Ascending aorta (tissue), 2 donors: ENCODE results near the gene SGPL1. TPM values are rescaled to one million over a fixed set of nuclear protein-coding genes. Genes with fewer than 3 reads are reported as not detected.

Experiments
- DNase-seq, 2 donors: peaks; one replicate each; pipeline ENCODE4 v3.0.0-alpha.2; 2019; ENCODE audit warnings: low spot score in 2 of 2
- H3K27ac ChIP-seq, 2 donors: fragments of 200-600 bp; sonication (generic); one replicate each; pipeline ENCODE4 v1.5.1; 2016 to 2017; ENCODE audit warnings: mild to moderate bottlenecking in 1 of 2
- H3K27me3 ChIP-seq: fragments of 200-600 bp; sonication (generic); one replicate; pipeline ENCODE4 v1.5.1; 2017
- H3K36me3 ChIP-seq, 2 donors: fragments of 200-600 bp; sonication (generic); one replicate each; pipeline ENCODE4 v1.5.1; 2016
- H3K4me1 ChIP-seq, 2 donors: fragments of 200-600 bp; sonication (generic); one replicate each; pipeline ENCODE4 v1.5.1; 2016 to 2017; ENCODE audit warnings: mild to moderate bottlenecking in 1 of 2
- H3K4me3 ChIP-seq, 2 donors: fragments of 200-600 bp; sonication (generic); one replicate each; pipeline ENCODE4 v1.5.1; 2016 to 2017; ENCODE audit warnings: mild to moderate bottlenecking in 1 of 2
- H3K9me3 ChIP-seq, 2 donors: fragments of 200-600 bp; sonication (generic); one replicate each; pipeline ENCODE4 v1.5.1; 2016
- CTCF ChIP-seq, 3 experiments: fragments of 200-600 bp in 2 of 3; fragments of 450-650 bp in 1 of 3; sonication (generic) in 2 of 3; IDR thresholded peaks; one replicate each; pipeline ENCODE4 v1.5.1; 2016 to 2019; ENCODE audit warnings: antibody characterized with exemption in 3 of 3, mild to moderate bottlenecking in 1 of 3, moderate library complexity in 1 of 3
- intact Hi-C: fragments of 100-400 bp; cut with DNase I; formaldehyde crosslinking; loops from one replicate; pipeline ENCODE4 v1.15.1; 2023
- total RNA-seq: library from RNA; depleted of rRNA; stranded (reverse); fragments of >200 nt; gene quantifications from one replicate; pipeline ENCODE4 v1.1.0, GENCODE V29; 2016

The SGPL1 gene
- total RNA-seq, 1 donor from 2014 or later = 6.2 TPM

- H3K36me3 ChIP-seq = no peaks in the 10 kb centered on the region
- peak in 1 of 2 donors; percentile 56 for DNase-seq
- no peak overlapping the region for H3K4me3 ChIP-seq
- H3K4me1 ChIP-seq = no peaks in the 10 kb centered on the region
- no peaks in the 10 kb centered on the region for H3K9me3 ChIP-seq
- no peak overlapping the region for H3K27ac ChIP-seq
- no peaks in the 10 kb centered on the region for H3K27me3 ChIP-seq
- TF ChIP-seq CTCF (IDR thresholded peaks at IDR 0.05) = no peak
- intact Hi-C loops = no loop called here
Observed at GRCh38 chr10:70772627-70773026, 43.1 kb upstream of the SGPL1 start.

- Histone ChIP-seq H3K36me3 (no peaks in the 10 kb centered on the region), H3K4me3 (no peak overlapping the region), H3K4me1 (no peaks in the 10 kb centered on the region), H3K9me3 (no peaks in the 10 kb centered on the region), H3K27me3 (no peaks in the 10 kb centered on the region), H3K27ac (no peak overlapping the region)
- DNase-seq = peak in 1 of 2 donors; percentile 38
- intact Hi-C loops = no loop called here
- TF ChIP-seq CTCF (IDR thresholded peaks at IDR 0.05) = no peak
Observed at GRCh38 chr10:70773461-70773860, 42.3 kb upstream of the SGPL1 start.

GRCh38 chr10:70773965-70774809, 41.6 kb upstream of the SGPL1 start:
- H3K27ac ChIP-seq = no peak overlapping the region
- H3K4me1 ChIP-seq = no peaks in the 10 kb centered on the region
- DNase-seq = peak in 1 of 2 donors; percentile 52
- H3K4me3 ChIP-seq = no peak overlapping the region
- H3K36me3 ChIP-seq = no peaks in the 10 kb centered on the region
- intact Hi-C loops = no loop called here
- TF ChIP-seq CTCF (IDR thresholded peaks at IDR 0.05) = no peak
- H3K27me3 ChIP-seq = no peaks in the 10 kb centered on the region
- H3K9me3 ChIP-seq = no peaks in the 10 kb centered on the region

- no peaks in the 10 kb centered on the region for H3K27me3 ChIP-seq
- no peaks in the 10 kb centered on the region for H3K4me1 ChIP-seq
- TF ChIP-seq CTCF (IDR thresholded peaks at IDR 0.05) = no peak
- H3K9me3 ChIP-seq = no peaks in the 10 kb centered on the region
- intact Hi-C loops = no loop called here
- H3K27ac ChIP-seq = no peak overlapping the region
- H3K4me3 ChIP-seq = no peak overlapping the region
- no peaks in the 10 kb centered on the region for H3K36me3 ChIP-seq
- peak in 1 of 2 donors; percentile 40 for DNase-seq
Observed at GRCh38 chr10:70774810-70775678, 40.7 kb upstream of the SGPL1 start.

- no peak overlapping the region for H3K4me3 ChIP-seq
- DNase-seq = peak in 1 of 2 donors; percentile 40
- intact Hi-C loops = no loop called here
- no peak for TF ChIP-seq CTCF (IDR thresholded peaks at IDR 0.05)
- no peaks in the 10 kb centered on the region for H3K9me3 ChIP-seq
- no peaks in the 10 kb centered on the region for H3K36me3 ChIP-seq
- no peaks in the 10 kb centered on the region for H3K4me1 ChIP-seq
- H3K27ac ChIP-seq = no peak overlapping the region
- H3K27me3 ChIP-seq = no peaks in the 10 kb centered on the region
Observed at GRCh38 chr10:70775679-70776454, 39.9 kb upstream of the SGPL1 start.
